H1 (cell line): Measurements from ENCODE around the gene TAS2R31. TPM values are rescaled to one million over a fixed set of nuclear protein-coding genes. Genes with fewer than 3 reads are reported as not detected.

Experiments used
- CTCF ChIA-PET: fragments of 300-600 bp; sonication (Branson Sonifier 250); formaldehyde crosslinking; loops from one replicate; lab custom pipeline; 2021; ENCODE audit not compliant: partially characterized antibody; lab: Charles Lee
- POLR2A ChIA-PET: fragments of 300-600 bp; sonication (Branson Sonifier 250); formaldehyde crosslinking; loops from one replicate; lab custom pipeline; 2021; ENCODE audit warnings: inconsistent platforms; ENCODE audit not compliant: partially characterized antibody; lab: Charles Lee
- DNase-seq, 2 experiments: peaks; one replicate each; pipeline versions ENCODE4 v3.0.0 to v3.0.0-alpha.2; 2010 to 2022; ENCODE audit warnings: low spot score in 2 of 2, low read depth in 1 of 2, mixed read lengths in 1 of 2
- FAIRE-seq: peaks from 2 replicates; lab custom pipeline; 2011; peaks lifted over from hg19 to GRCh38; lab: Jason Lieb, UNC
- H2AFZ ChIP-seq: 2 replicates; pipeline ENCODE4 v1.8.1; 2012; ENCODE audit warnings: low read length, inconsistent platforms
- H2AK5ac ChIP-seq: 2 replicates; pipeline ENCODE4 v1.6.1; 2013; ENCODE audit warnings: low read depth, low read length
- H2BK120ac ChIP-seq: replicated peaks from 2 replicates; pipeline ENCODE3; 2013; ENCODE audit warnings: low read depth, low read length, inconsistent platforms
- H2BK12ac ChIP-seq: 2 replicates; pipeline ENCODE4 v1.6.1; 2013; ENCODE audit warnings: low read depth, low read length
- H2BK15ac ChIP-seq: 2 replicates; pipeline ENCODE4 v1.6.1; 2013; ENCODE audit warnings: low read length
- H2BK20ac ChIP-seq: 2 replicates; pipeline ENCODE4 v1.6.1; 2013; ENCODE audit warnings: low read length
- H2BK5ac ChIP-seq: 2 replicates; pipeline ENCODE4 v1.6.1; 2013; ENCODE audit warnings: low read depth, low read length
- H3K14ac ChIP-seq: 2 replicates; pipeline ENCODE4 v1.6.1; 2013; ENCODE audit warnings: inconsistent platforms; ENCODE audit not compliant: insufficient read length
- H3K18ac ChIP-seq: 2 replicates; pipeline ENCODE4 v1.6.1; 2013; ENCODE audit warnings: low read length; ENCODE audit errors: extremely low read depth
- H3K23ac ChIP-seq: 2 replicates; pipeline ENCODE4 v1.6.1; 2013; ENCODE audit warnings: inconsistent platforms; ENCODE audit not compliant: insufficient read length
- H3K23me2 ChIP-seq: 2 replicates; pipeline ENCODE4 v1.6.1; 2013; ENCODE audit warnings: low read depth, low read length
- H3K27ac ChIP-seq: 2 replicates; pipeline ENCODE4 v1.6.1; 2011; ENCODE audit warnings: low read depth, low read length, inconsistent platforms
- H3K27me3 ChIP-seq, 4 experiments: replicated peaks in 1 of 4; 1 replicate in 1 of 4; 2 replicates in 3 of 4; pipeline versions ENCODE4 v1.6.1 to v1.8.1; 2011 to 2013; ENCODE audit warnings: low read length in 3 of 4, mild to moderate bottlenecking in 3 of 4, inconsistent platforms in 2 of 4, mixed read lengths in 2 of 4, moderate library complexity in 1 of 4; ENCODE audit not compliant: control insufficient read depth in 3 of 4, insufficient read depth in 3 of 4; ENCODE audit errors: extremely low read depth in 1 of 4
- H3K36me3 ChIP-seq, 4 experiments: 2 replicates each; pipeline versions ENCODE4 v1.6.1 to v1.8.1; 2011 to 2013; ENCODE audit warnings: mild to moderate bottlenecking in 4 of 4, low read length in 3 of 4, moderate library complexity in 2 of 4, control low read depth in 1 of 4, inconsistent platforms in 1 of 4; ENCODE audit not compliant: insufficient read depth in 4 of 4, control insufficient read depth in 2 of 4
- H3K4ac ChIP-seq: replicated peaks from 2 replicates; pipeline ENCODE3; 2013; ENCODE audit warnings: low read length, low read depth, mixed read lengths, inconsistent platforms; ENCODE audit not compliant: insufficient read length
- H3K4me1 ChIP-seq, 4 experiments: replicated peaks in 1 of 4; 1 replicate in 1 of 4; 2 replicates in 3 of 4; pipeline versions ENCODE4 v1.6.1 to v1.8.1; 2011 to 2013; ENCODE audit warnings: low read length in 3 of 4, inconsistent platforms in 2 of 4, mixed read lengths in 1 of 4; ENCODE audit not compliant: insufficient read depth in 4 of 4, control insufficient read depth in 3 of 4
- H3K4me2 ChIP-seq, 2 experiments: 2 replicates each; pipeline versions ENCODE4 v1.6.1 to v1.8.1; 2011 to 2013; ENCODE audit warnings: low read depth in 2 of 2, low read length in 2 of 2, control low read depth in 1 of 2, inconsistent platforms in 1 of 2, mild to moderate bottlenecking in 1 of 2; ENCODE audit not compliant: insufficient read depth in 1 of 2
- H3K4me3 ChIP-seq, 4 experiments: fragments of 200-600, 300-600 bp in 1 of 4; sonication (generic), shearing (Covaris generic), sonication (Bioruptor Twin) in 1 of 4; 2 replicates each; pipeline versions ENCODE4 v1.5.1 to v1.8.1; 2011 to 2016; ENCODE audit warnings: low read length in 4 of 4, low read depth in 3 of 4, control low read depth in 2 of 4, inconsistent platforms in 2 of 4, mild to moderate bottlenecking in 2 of 4, mixed read lengths in 1 of 4, moderate library complexity in 1 of 4; ENCODE audit not compliant: insufficient read depth in 2 of 4; ENCODE audit errors: extremely low read depth in 1 of 4
- H3K56ac ChIP-seq: replicated peaks from 2 replicates; pipeline ENCODE3; 2013; ENCODE audit warnings: low read depth, mild to moderate bottlenecking, mixed read lengths, low read length, inconsistent platforms; ENCODE audit not compliant: insufficient read length
- H3K79me1 ChIP-seq: 2 replicates; pipeline ENCODE4 v1.6.1; 2013; ENCODE audit warnings: low read depth, low read length, control low read depth
- H3K79me2 ChIP-seq, 2 experiments: 2 replicates each; pipeline versions ENCODE4 v1.6.1 to v1.8.1; 2012 to 2013; ENCODE audit warnings: low read length in 2 of 2, mild to moderate bottlenecking in 2 of 2, inconsistent platforms in 1 of 2; ENCODE audit not compliant: insufficient read depth in 2 of 2, control insufficient read depth in 1 of 2
- H3K9ac ChIP-seq, 4 experiments: replicated peaks in 1 of 4; 1 replicate in 1 of 4; 2 replicates in 3 of 4; pipeline versions ENCODE4 v1.6.1 to v1.8.1; 2011 to 2013; ENCODE audit warnings: low read depth in 3 of 4, low read length in 3 of 4, control low read depth in 2 of 4, mild to moderate bottlenecking in 2 of 4, moderate library complexity in 2 of 4, inconsistent platforms in 1 of 4; ENCODE audit errors: extremely low read depth in 1 of 4
- H3K9me3 ChIP-seq, 2 experiments: 2 replicates each; pipeline versions ENCODE4 v1.6.1 to v1.8.1; 2012 to 2013; ENCODE audit warnings: mild to moderate bottlenecking in 2 of 2, moderate library complexity in 2 of 2, control low read depth in 1 of 2, inconsistent platforms in 1 of 2, low read depth in 1 of 2, low read length in 1 of 2, mixed read lengths in 1 of 2; ENCODE audit not compliant: insufficient read depth in 2 of 2
- H4K20me1 ChIP-seq, 2 experiments: replicated peaks in 1 of 2; 2 replicates each; pipeline versions ENCODE3 to v1.8.1; 2011 to 2013; ENCODE audit warnings: inconsistent platforms in 2 of 2, low read length in 2 of 2, mild to moderate bottlenecking in 1 of 2; ENCODE audit not compliant: insufficient read depth in 2 of 2, control insufficient read depth in 1 of 2
- H4K5ac ChIP-seq: 2 replicates; pipeline ENCODE4 v1.6.1; 2013; ENCODE audit warnings: low read length, low read depth, mixed read lengths, inconsistent platforms; ENCODE audit not compliant: insufficient read length
- H4K8ac ChIP-seq: 2 replicates; pipeline ENCODE4 v1.8.0; 2013; ENCODE audit warnings: mild to moderate bottlenecking, moderate library complexity, low read length, inconsistent platforms; ENCODE audit not compliant: insufficient read depth; ENCODE audit errors: extremely low read depth
- H4K91ac ChIP-seq: replicated peaks from 2 replicates; pipeline ENCODE3; 2013; ENCODE audit warnings: low read length, mixed read lengths, inconsistent platforms; ENCODE audit not compliant: insufficient read length
- CHD2 ChIP-seq: IDR thresholded peaks from 2 replicates; pipeline ENCODE4 v1.6.1; 2012; ENCODE audit warnings: low read length, improper control_type of control experiment
- GTF2F1 ChIP-seq: IDR thresholded peaks from 2 replicates; pipeline ENCODE4 v1.6.1; 2012; ENCODE audit warnings: low read depth, low read length, improper control_type of control experiment, borderline replicate concordance
- HDAC2 ChIP-seq, 2 experiments: fragments of 300-600 bp in 1 of 2; sonication (generic) in 1 of 2; IDR thresholded peaks; 2 replicates each; pipeline ENCODE4 v1.6.1; 2011 to 2012; ENCODE audit warnings: low read depth in 2 of 2, low read length in 2 of 2, mild to moderate bottlenecking in 2 of 2, moderate library complexity in 2 of 2, borderline replicate concordance in 1 of 2, inconsistent platforms in 1 of 2
- JUN ChIP-seq: IDR thresholded peaks from 2 replicates; pipeline ENCODE4 v1.6.1; 2011; ENCODE audit warnings: low read depth, mild to moderate bottlenecking, improper control_type of control experiment, low read length
- KDM4A ChIP-seq: IDR thresholded peaks from one replicate; pipeline ENCODE4 v1.7.1; 2012; ENCODE audit warnings: low read depth, mild to moderate bottlenecking, moderate library complexity, low read length, inconsistent platforms; ENCODE audit not compliant: severe bottlenecking
- RAD21 ChIP-seq, 2 experiments: IDR thresholded peaks in 1 of 2; conservative IDR thresholded peaks in 1 of 2; 2 replicates each; pipeline ENCODE4 v1.6.1; 2011; ENCODE audit warnings: low read depth in 2 of 2, low read length in 2 of 2, improper control_type of control experiment in 1 of 2, inconsistent platforms in 1 of 2, mild to moderate bottlenecking in 1 of 2, moderate library complexity in 1 of 2
- RNF2 ChIP-seq: fragments of 200-900, 300-1000 bp; sonication (generic); IDR thresholded peaks from 2 replicates; pipeline ENCODE4 v1.7.1; 2016; ENCODE audit warnings: borderline replicate concordance, low read depth, mild to moderate bottlenecking, antibody characterized with exemption, low read length; ENCODE audit not compliant: poor library complexity, severe bottlenecking; ENCODE audit errors: missing control alignments
- SUZ12 ChIP-seq: fragments of 200-600 bp; sonication (generic); IDR thresholded peaks from 2 replicates; pipeline ENCODE4 v1.6.1; 2012; ENCODE audit warnings: mild to moderate bottlenecking, inconsistent platforms, low read length, moderate library complexity, mixed read lengths
- TAF7 ChIP-seq: optimal IDR thresholded peaks from 2 replicates; pipeline ENCODE3; 2011; ENCODE audit warnings: low read depth, mild to moderate bottlenecking, inconsistent platforms, low read length, moderate library complexity, borderline replicate concordance
- TBP ChIP-seq: IDR thresholded peaks from 2 replicates; pipeline ENCODE4 v1.6.1; 2011; ENCODE audit warnings: low read depth, low read length, improper control_type of control experiment
- TEAD4 ChIP-seq: IDR thresholded peaks from 2 replicates; pipeline ENCODE4 v1.6.1; 2012; ENCODE audit warnings: low read depth, low read length, inconsistent platforms, mixed read lengths
- ZNF274 ChIP-seq: IDR thresholded peaks from 2 replicates; pipeline ENCODE4 v1.7.0; 2012; ENCODE audit warnings: low read length, borderline replicate concordance; ENCODE audit errors: extremely low read depth
- WGBS, 2 experiments: shearing (Covaris generic) in 1 of 2; methylation state at CpG; one replicate each; pipeline versions ENCODE4 v1.1.6 to v1.1.7; 2013 to 2015; ENCODE audit warnings: low lambda C conversion rate in 2 of 2, mixed read lengths in 2 of 2, inconsistent platforms in 1 of 2, low coverage in 1 of 2, missing lambda C conversion rate in 1 of 2; ENCODE audit not compliant: insufficient replicate concordance in 2 of 2, insufficient coverage in 1 of 2, insufficient read length in 1 of 2; ENCODE audit errors: extremely low coverage in 1 of 2, missing lambda C conversion rate in 1 of 2; 5-methylcytosine and 5-hydroxymethylcytosine counted together
- polyA plus RNA-seq, 7 experiments: library from polyadenylated mRNA; depleted of rRNA in 3 of 7; stranded (reverse) in 5 of 7; unstranded in 2 of 7; fragments of >200 nt in 5 of 7; fragments of 200-250 nt in 2 of 7; gene quantifications; 1 replicate in 5 of 7; 2 replicates in 1 of 7; 4 replicates in 1 of 7; pipeline versions ENCODE4 v1.2.1 to v1.2.3, GENCODE V29; 2011 to 2013; ENCODE audit warnings: missing spikeins in 2 of 7, mixed read lengths in 2 of 7
- total RNA-seq: library from RNA; stranded (reverse); fragmentation: NEBNext Ultra II Directional; extraction: Animal tissue kit (Norgen Biotek cat#: 25700); gene quantifications from 2 replicates; pipeline ENCODE4 v1.2.1, GENCODE V29; 2021

Gene TAS2R31
- total and polyA plus RNA-seq, 2 of the 8 experiments (the other 6 are each of a cell fraction or from before 2014, with no cell fraction given), result 0.24 to 1.4 TPM

GRCh38 chr12:11067514-11067913 is 36.3 kb upstream of the TAS2R31 start:
- no peak overlapping the region for H2BK120ac ChIP-seq
- POLR2A ChIA-PET, result no interaction called here
- no peak overlapping the region for H4K5ac ChIP-seq
- H3K4me1 ChIP-seq, result peaks cover 0 to 5% (median 0%) of the 10 kb centered on the region in 4 experiments; a peak in 2 of 7 replicates
- H3K9me3 ChIP-seq, result no peaks in the 10 kb centered on the region
- no peak overlapping the region for H3K14ac ChIP-seq
- H3K23ac ChIP-seq, result no peak overlapping the region
- no peak for FAIRE-seq
- H3K4me2 ChIP-seq, result no peak overlapping the region
- no peak overlapping the region for H3K4me3 ChIP-seq
- H3K27ac ChIP-seq, result no peak overlapping the region
- no peak overlapping the region for H2BK12ac ChIP-seq
- DNase-seq, result no peak
- no peak overlapping the region for H3K9ac ChIP-seq
- H3K56ac ChIP-seq, result no peak overlapping the region
- no peaks in the 10 kb centered on the region for H3K27me3 ChIP-seq
- H2BK15ac ChIP-seq, result no peak overlapping the region
- no peak overlapping the region for H2AK5ac ChIP-seq
- no peak overlapping the region for H2AFZ ChIP-seq
- CTCF ChIA-PET, result no interaction called here
- no peaks in the 10 kb centered on the region for H3K23me2 ChIP-seq
- no peak overlapping the region for H4K8ac ChIP-seq
- peaks cover 0 to 3% of the 10 kb centered on the region in 2 experiments for H4K20me1 ChIP-seq
- H3K4ac ChIP-seq, result no peak overlapping the region
- no peaks in the 10 kb centered on the region for H3K36me3 ChIP-seq
- no peak overlapping the region for H2BK5ac ChIP-seq
- no peak overlapping the region for H3K18ac ChIP-seq
- no peaks in the 10 kb centered on the region for H3K79me1 ChIP-seq
- no peaks in the 10 kb centered on the region for H3K79me2 ChIP-seq
- H4K91ac ChIP-seq, result no peak overlapping the region
- 63% methylated on average over 2 of the region's 2 CpGs; no CpG with 5 or more reads in 1 of the 2 experiments for WGBS, 2 experiments
- H2BK20ac ChIP-seq, result no peak overlapping the region
- TF ChIP-seq TBP, result no peak
- TF ChIP-seq HDAC2 (IDR thresholded peaks at IDR 0.05; ENCODE audit: borderline replicate concordance in 1 of 2, low read depth in 2 of 2, low read length in 2 of 2), result no peak
- no peak for TF ChIP-seq TAF7
- no peak for TF ChIP-seq TEAD4
- TF ChIP-seq CHD2, result no peak
- TF ChIP-seq RAD21 (IDR thresholded peaks at IDR 0.05 in 1 of 2, conservative IDR thresholded peaks at IDR 0.05 in 1 of 2; ENCODE audit: low read depth in 2 of 2, low read length in 2 of 2), result no peak
- no peak for TF ChIP-seq ZNF274
- TF ChIP-seq RNF2, result no peak
- no peak for TF ChIP-seq SUZ12
- TF ChIP-seq GTF2F1, result no peak
- no peak for TF ChIP-seq JUN
- no peak for TF ChIP-seq KDM4A
